ENCODE measurements around the gene DEPP1. TPM values are rescaled to one million over a fixed set of nuclear protein-coding genes. Genes with fewer than 3 reads are reported as not detected.

The DEPP1 gene
- total RNA-seq, 1 donor from 2014 or later = 11.6 TPM

DNA sequence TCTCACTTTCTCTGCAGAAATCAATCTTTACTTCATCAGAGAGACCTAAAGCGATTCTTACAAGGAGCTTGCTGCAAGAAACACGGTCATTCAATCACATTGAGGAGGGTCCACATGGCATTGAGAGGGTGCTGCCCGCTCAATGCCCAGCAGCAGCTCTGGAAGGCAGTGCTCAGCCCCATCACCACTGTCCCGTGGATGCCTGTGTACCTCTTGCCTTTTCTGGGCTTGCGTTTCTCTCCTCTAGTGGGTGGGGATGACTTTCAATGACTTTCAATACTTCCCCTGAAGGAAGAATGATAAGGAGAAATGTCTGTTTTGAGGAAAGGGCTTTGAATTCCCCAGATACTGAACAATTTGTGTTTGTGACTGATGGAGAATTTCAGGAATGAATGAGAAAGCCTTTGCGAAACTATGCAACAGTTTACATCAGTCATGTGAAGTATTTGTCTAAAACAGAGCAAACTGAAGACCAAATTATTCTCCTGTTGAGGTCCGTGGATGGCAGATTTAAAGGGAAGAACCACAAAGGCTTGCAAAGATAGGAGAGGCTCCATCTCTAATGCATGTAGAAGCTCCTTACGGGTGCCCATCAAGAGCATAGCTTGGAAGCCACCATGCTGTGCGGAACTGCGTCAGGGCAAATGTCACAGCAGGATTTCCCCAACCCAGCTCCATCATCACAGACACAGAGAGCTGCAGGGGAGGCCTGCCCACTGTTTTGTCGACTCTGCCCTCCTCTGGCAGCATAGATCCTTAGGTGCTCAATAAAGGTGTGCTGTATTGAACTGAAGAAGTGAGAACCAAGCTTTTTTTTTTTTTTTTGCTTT, 15.5 kb upstream of the DEPP1 start:
- no peak for DNase-seq (ENCODE audit: low spot score)

DNA sequence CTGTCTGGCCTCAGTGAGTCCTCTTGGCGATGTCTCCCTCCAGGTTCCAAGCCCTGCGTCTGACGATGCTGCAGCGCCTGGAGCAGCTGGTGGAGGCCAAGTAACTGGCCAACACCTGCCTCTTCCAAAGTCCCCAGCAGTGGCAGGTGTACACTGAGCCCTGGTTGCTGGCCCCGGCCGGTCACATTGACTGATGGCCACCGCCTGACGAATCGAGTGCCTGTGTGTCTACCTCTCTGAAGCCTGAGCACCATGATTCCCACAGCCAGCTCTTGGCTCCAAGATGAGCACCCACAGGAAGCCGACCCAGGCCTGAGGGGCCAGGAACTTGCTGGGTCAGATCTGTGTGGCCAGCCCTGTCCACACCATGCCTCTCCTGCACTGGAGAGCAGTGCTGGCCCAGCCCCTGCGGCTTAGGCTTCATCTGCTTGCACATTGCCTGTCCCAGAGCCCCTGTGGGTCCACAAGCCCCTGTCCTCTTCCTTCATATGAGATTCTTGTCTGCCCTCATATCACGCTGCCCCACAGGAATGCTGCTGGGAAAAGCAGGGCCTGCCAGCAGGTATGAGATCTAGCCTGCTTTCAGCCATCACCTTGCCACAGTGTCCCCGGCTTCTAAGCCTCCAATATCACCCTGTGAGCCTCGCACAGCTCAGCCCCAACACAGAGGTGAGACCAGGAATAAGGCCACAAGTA, 14.8 kb upstream of the DEPP1 start:
- no peak for DNase-seq (ENCODE audit: low spot score)

DNA sequence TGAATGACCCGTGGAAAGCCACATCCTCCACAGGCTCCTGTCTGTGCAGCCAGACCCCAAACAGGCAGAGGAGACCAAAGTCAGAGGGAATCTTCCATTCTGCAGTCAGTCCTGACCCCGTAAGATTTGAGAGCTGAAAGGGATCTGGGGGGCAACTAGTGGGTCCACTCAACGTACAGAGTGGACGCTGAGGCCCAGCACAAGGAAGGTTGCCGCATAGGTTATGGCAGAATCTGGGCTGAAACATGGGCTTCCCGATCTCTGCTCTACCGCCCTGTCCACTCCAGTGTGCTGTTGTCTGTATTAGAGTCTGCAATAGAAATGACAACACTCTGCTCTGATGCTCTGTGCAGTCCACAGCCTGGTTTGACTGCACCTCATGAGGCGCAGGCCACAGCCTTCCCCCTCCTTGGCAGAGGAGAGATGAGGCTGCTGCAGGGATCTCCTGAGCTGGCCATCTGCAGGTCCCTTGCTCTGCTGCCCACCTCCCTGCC, 14.2 kb upstream of the DEPP1 start:
- no peak for DNase-seq (ENCODE audit: low spot score)

DNA sequence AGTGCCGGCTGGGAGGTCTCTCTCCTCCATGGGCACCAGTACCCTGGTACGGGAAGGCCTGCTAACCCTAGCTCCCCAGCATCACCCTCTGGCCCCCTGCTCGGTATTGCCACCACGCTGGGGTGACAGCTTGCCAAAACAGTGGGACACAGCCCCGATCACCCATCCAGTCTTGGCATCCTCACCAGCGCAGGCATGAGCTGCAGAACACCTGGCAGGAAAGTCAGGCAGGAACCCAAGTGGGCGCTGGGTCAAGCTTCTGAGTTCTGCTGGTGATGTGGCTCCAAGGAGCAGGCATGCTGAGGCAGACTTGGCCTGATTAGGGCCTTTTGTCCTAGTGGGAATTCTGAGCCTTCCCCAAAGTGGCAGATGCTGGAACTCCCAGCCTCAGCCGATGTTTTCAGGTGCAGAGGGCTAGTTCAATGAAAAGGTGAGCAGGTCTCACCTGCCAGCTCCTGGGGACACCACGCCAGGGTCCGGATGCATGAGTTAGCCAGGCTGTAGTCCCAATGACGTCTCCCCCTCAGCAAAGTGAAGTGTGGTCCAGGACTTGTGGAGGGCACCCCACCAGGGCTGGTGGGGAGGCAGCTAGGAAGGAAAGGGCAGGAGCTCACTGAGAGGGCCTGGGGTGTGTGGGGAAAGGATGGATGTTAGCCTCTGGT, 13.6 kb upstream of the DEPP1 start:
- no peak for DNase-seq (ENCODE audit: low spot score)

DNA sequence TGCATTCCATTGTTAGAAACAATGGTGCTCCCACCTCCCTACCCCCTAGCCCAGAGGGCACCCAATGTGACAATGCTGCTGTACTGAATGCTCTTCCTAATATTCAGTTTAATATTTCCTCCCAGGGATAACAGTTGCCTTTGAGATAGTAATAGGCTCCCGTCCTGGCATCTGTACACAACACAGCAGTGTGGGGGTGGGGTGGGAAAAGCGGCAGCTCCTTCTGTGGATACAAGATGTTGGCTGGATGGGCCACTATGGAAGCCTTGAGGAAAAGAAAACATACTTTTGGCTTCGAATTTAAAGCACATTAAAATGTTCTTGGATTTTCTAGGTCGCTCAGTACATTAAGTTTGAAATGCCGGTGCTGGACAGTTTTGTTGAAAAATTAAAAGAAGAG, 13.0 kb upstream of the DEPP1 start:
- DNase-seq (ENCODE audit: low spot score) = no peak

DNA sequence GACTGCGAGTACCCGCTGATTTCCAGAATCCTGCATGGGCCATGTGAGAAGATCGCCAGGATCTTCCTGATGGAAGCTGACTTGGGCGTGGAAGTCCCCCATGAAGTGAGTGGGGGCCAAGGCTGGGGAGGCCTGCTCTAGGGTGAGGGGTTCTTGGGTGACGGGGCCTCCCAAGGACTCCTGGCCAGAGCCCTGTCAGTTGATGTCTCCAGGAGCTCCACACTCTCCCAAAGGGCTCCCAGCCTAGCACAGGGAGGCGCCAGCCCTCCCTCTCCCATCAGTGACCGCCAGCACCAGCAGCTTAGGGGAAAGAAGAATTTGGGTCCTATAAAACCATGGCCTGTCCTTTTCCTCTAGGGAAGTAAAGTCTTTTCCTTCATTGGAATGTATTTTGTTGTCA, 12.4 kb upstream of the DEPP1 start:
- DNase-seq (ENCODE audit: low spot score) = no peak

DNA sequence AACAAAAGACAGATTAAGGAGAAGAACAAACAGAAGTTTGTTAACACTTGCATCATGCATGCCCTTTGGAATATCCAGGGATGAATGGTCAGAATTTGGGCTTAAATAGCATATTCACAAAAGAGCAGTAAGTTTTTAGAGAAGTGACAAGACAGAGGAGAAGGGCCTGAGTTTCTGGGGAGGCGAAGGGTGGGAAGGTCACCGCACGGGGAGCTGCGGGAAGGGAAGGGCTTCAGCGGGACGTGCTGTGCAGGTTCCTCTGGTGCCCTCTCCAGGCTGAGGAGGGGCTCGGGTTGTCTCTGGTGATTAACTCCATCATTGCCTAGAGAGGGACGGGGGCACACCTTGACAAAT, 11.7 kb upstream of the DEPP1 start:
- no peak for DNase-seq (ENCODE audit: low spot score)

DNA sequence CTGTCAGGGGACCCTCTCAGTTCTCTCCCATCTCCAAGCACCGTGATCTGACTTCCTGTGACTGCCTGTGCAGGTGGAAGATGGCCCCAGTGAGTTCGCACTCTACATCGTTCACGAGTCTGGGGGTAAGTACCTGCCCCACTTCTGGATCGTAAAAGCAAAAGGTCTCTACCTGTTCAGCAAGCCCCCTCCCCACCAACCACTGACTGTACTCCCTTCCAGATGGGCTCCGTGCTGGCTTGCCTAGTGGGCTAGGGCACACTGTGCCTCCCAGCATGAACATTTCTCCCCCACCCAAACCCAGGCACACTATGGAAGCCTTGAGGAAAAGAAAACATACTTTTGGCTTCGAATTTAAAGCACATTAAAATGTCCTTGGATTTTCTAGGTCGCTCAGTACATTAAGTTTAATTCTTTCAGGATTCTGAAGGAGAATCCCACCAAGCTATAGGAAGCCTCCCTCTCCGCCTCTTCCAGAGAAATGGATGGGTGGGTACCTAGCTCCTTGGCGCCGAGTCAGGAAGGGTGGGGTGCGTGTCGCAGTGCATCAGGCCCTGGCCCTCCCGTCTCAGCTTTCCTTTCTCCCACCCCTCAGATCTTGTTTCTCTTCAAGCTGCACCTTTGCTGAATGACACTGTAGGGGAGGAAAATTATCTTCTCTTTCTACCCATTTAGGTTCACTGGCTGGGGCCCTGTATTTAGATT, 11.1 kb upstream of the DEPP1 start:
- DNase-seq (ENCODE audit: low spot score) = no peak

DNA sequence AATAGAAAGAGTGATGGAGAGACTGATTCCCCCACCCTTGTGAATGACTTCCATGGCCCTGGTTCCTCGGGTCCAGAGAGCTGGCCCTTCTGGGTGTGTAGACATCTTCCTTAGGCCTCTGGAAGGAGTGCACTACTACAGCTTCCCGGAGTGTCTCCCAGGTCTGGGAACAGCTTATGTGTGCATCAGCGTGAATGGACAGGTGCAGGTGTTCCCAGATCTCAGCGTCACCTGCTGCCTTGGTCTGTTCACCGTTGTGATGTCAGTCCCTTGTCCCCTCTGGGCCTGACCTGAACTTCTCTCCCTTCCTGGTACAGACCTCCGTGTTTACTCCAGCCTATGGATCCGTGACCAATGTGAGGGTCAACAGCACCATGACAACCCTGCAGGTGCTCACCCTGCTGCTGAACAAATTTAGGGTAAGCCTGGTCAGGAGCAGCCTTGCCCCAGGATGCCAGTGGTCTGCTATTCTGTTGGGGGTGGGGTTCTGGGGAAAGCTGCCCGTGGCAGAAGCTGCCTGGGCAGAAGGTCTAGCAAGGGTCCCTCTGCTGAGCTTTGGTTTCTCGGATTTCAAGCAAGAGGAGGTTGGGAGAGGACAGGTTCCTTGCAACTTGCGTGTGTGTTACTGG, 10.5 kb upstream of the DEPP1 start:
- no peak for DNase-seq (ENCODE audit: low spot score)

DNA sequence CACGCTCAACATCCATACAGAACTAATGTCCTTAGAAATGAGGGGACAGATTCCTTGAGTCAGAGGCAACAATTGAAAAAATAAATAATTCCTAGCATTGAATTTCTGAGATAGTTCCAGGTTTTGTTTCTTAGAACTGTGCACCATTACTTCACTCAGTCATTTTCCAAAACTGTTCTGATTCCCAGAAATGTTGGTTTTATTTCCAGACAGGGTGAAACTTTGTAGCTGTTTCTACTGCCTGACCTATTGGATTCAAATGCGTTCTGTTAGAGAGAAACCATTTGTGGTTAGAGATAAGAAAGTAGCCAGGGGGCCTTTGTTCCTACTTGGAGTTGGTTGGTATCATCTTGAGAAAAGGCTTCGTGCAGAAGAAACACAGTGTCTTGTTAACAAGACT, 8.1 kb upstream of the DEPP1 start:
- DNase-seq (ENCODE audit: low spot score) = no peak

DNA sequence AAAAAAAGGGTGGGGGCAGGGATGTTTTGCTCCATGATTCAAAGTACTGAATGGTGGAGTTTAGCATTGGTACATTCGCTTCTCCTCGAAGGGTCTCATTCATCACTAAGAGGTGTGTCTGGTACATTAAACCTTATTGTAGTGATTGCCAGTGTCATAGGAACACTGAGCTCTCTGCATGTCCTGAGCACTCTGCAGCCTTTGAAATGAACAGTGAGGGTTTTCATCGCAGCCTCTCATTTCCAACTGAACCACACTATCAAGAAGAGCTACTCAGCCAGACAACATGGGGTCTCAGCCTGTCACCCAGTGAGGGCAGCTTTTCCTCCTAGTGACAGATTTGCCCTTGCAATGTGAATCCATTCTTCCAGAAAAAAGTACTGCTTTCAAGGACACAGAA, 7.6 kb upstream of the DEPP1 start:
- no peak for DNase-seq (ENCODE audit: low spot score)

DNA sequence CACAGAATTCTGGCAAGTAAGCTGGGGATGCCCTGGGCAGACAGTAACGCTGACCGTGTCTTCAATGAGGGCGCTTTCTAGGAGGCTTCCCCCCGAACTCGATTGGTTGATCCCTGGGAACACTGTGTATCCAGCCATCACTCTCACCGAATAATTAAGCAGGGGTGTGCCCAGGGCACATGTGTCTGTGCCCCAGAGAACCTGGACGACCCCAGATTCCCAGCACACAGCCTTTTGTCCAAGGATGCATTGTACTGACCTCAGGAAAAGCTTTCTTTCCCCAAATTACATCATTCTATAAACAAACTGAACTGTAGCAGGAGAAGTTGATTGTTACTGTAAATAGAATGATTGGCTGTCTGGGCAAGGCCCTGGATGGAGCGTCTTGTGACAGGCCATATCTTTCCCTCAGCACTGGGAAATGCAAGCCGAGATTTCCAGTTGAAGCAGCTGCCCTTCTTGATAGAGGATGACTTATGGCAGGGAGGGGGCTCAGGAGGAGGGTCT, 6.6 kb upstream of the DEPP1 start:
- no peak for DNase-seq (ENCODE audit: low spot score)

DNA sequence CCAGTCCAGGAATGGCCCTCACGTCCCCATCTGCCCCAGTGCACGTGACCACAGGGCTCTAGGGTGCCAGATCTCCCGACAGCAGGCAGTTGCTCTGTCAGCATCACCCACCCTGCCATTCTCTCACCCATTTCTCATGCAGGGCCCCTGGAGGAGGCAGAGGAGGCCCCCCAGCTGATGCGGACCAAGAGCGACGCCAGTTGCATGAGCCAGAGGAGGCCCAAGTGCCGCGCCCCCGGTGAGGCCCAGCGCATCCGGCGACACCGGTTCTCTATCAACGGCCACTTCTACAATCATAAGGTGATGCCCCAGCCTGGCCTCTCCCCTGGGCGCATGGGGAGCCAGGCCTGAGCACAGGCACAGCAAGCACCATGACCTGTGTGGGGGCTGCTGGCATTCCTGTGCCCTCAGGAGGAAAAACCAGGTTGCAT, 6.1 kb upstream of the DEPP1 start:
- DNase-seq (ENCODE audit: low spot score) = no peak

DNA sequence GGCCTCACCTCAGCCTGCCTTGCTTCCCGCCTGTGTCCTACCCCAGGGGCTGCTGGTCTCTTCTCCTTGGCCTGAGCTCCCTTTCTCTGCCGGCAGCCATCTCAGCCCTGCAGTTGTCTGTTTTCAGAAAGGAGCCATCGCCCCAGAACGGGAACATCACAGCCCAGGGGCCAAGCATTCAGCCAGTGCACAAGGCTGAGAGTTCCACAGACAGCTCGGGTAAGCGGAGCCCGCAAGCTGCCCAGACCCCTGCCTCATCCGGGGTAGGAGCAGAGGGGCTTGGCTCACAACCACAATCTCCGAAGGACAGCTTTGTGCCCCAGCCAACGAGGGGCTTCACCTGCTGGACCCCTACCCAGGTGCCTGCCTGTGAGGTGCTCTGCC, 5.3 kb upstream of the DEPP1 start:
- DNase-seq (ENCODE audit: low spot score) = no peak

DNA sequence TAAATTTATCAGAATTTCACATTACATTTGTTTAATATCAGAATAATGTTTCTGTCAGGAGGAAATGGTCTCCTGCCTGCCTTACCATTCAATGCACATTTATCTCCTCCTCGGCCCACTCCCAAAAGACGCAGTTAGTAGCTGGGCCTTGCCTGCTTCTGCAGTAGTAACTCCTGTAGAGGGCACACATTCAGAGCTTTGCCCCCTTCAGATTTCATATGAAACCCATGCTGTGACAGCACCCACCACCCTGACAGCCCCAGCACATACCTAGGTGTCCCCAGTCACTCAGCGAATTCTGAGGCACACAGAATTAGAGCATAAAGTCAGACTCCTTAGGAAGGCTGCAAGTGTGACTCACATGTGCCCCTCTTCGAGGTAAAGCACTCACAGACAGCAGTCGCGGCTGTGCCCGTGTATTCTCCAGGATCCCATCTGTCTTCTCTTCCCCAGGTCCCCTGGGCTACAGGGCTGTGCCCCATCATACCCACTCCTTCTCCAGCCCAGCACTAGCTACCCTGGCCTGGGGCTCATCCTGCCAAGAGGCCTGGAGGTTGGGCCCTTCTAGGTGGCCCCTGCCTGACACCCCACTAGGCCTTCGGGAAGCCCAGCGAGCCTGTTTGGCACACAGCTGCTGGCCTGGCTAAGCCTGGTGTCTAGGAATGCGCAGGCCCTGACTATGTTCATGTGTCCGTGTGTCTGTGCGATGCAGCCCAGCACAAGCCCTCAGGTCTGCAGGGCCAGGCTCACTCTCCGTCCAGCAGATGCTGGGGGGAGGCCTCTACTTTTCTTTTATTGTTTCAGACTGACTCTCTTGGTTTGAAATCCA, 4.7 kb upstream of the DEPP1 start:
- no peak for DNase-seq (ENCODE audit: low spot score)

DNA sequence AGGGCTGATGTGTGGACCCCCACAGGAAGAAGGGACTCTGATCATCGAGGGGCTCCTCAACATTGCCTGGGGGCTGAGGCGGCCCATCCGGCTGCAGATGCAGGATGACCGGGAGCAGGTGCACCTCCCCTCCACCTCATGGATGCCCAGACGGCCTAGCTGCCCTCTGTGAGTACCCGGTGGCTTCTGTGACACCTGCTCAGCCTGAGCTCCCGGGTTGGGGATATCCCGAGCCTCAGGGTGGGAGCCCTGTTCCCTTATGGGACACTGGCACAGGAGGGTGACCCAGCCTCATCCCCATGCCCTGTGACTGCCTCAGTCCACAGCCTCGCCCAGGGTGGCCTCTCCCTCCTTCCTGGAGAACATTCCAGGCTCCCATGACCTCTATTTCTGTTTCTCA, 3.9 kb upstream of the DEPP1 start:
- no peak for DNase-seq (ENCODE audit: low spot score)

DNA sequence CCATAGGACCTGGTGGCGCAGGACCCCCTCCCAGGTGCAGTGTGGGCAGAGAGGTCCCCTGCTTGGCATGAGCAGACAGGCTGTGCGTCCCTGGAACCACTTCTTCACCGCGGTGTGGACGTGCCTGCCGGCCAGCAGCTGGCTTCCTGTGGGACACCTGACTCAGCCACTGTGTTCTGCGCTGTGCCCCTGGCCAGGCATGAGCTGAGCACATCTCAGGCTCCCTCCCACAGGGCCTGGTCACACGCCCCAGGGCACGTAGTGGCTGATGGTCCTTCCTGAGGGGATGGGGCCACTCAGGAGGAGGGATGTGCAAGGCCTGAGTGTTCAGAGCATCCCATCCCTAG, 3.5 kb upstream of the DEPP1 start:
- no peak for DNase-seq (ENCODE audit: low spot score)

DNA sequence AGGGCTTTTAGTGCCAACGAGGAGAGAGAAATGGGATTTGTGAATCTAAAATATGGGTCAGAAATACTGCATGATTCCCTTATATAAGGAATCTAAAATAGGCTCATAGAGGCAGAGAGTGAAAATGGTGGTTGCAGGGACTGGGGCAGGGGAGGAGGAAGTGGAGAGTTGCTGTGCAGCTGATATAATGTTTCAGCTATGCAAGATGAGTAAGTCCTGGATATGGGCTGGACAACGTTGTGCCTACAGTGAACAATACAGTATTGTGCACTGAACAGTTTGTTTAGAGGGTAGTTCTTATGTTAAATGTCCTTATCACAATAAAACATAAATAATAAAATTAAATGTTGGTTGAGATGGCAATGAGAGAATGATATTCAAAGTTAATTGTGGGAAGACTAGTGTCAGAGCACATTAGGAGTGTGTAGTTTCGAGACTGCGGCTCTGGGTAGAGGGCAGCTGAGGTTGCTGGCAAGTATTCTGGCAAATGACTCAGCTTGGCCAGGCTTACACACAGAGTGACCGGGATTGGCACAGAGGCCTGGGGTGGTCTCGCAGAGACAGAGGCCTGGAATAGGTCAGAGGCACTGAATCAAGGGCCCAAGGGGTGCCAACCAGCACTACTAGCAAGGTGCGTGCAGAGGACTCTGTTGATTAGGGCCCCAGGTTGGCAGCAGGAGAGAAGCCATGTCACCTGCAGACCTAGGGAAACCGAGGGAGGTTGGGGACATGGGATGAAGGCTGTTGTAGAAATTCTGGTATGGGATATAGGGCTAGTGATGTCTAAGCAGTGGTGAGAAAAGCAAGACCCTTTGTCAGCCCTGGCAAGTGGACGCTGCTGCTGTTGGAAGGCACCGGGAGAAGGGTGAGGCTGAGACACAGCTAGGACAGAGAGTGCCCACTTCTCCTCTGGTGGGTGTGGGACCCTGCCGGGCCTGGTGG, 2.8 kb upstream of the DEPP1 start:
- DNase-seq (ENCODE audit: low spot score) = peak; percentile 86

Data from umbilical cord (tissue), 2 donors.